Esophagus muscularis mucosa (tissue), 4 donors: Measurements from ENCODE around the gene PLA2G4F.

Experiments
- EP300 ChIP-seq: sonication (generic); formaldehyde crosslinking; IDR thresholded peaks from one replicate; pipeline ENCODE4 v1.6.1; 2017; ENCODE audit warnings: antibody characterized with exemption
- POLR2A ChIP-seq: fragments of 450-650 bp; IDR thresholded peaks from one replicate; pipeline ENCODE4 v1.6.1; 2017; ENCODE audit warnings: antibody characterized with exemption, moderate library complexity, mild to moderate bottlenecking, low read depth
- TF ChIP-seq, protein P1 (sequence below), 3 experiments: fragments of 200-600 bp in 2 of 3; fragments of 450-650 bp in 1 of 3; sonication (generic) in 2 of 3; IDR thresholded peaks; one replicate each; pipeline ENCODE4 v1.5.1; 2017 to 2019; ENCODE audit warnings: antibody characterized with exemption in 3 of 3, mild to moderate bottlenecking in 2 of 3, moderate library complexity in 1 of 3

DNA sequence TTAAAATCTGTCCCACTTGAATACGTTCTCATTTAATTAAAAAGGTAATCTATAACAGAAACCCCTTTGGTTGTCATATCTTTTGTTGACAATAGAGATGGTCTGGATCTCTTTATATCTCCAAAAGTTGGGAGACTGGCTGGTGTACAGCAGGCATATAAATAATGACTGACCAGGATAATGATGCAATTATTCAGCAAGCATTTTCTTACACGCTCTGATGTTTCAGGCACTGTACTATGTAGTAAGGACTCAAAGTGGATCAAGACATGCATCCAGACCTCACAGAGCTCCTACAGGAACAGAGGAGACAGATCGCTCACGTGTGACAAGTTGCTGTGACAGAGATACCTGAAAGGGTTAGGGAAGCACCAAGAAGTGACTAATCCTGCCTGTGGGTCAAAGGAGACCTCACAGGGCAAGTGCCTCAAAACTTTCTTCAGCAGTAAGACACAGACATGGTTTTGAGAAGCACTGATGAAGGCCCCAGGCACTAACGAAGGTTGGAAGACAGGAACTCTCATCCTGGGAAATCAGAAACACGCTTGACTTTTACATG is 26.0 kb upstream of the PLA2G4F start:
- TF ChIP-seq POLR2A, result no peak
- TF ChIP-seq, protein P1, sequence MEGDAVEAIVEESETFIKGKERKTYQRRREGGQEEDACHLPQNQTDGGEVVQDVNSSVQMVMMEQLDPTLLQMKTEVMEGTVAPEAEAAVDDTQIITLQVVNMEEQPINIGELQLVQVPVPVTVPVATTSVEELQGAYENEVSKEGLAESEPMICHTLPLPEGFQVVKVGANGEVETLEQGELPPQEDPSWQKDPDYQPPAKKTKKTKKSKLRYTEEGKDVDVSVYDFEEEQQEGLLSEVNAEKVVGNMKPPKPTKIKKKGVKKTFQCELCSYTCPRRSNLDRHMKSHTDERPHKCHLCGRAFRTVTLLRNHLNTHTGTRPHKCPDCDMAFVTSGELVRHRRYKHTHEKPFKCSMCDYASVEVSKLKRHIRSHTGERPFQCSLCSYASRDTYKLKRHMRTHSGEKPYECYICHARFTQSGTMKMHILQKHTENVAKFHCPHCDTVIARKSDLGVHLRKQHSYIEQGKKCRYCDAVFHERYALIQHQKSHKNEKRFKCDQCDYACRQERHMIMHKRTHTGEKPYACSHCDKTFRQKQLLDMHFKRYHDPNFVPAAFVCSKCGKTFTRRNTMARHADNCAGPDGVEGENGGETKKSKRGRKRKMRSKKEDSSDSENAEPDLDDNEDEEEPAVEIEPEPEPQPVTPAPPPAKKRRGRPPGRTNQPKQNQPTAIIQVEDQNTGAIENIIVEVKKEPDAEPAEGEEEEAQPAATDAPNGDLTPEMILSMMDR (IDR thresholded peaks at IDR 0.05), result no peak
- TF ChIP-seq EP300, result no peak
